Islet precursor cell (in vitro differentiated cells): ENCODE measurements around the gene MALRD1.
A peak's percentile ranks its signal among the peaks of the same experiment; 100 is the strongest.

Experiments used
- DNase-seq: peaks from one replicate; pipeline ENCODE4 v3.0.0-alpha.2; 2018

The MALRD1 gene

DNA sequence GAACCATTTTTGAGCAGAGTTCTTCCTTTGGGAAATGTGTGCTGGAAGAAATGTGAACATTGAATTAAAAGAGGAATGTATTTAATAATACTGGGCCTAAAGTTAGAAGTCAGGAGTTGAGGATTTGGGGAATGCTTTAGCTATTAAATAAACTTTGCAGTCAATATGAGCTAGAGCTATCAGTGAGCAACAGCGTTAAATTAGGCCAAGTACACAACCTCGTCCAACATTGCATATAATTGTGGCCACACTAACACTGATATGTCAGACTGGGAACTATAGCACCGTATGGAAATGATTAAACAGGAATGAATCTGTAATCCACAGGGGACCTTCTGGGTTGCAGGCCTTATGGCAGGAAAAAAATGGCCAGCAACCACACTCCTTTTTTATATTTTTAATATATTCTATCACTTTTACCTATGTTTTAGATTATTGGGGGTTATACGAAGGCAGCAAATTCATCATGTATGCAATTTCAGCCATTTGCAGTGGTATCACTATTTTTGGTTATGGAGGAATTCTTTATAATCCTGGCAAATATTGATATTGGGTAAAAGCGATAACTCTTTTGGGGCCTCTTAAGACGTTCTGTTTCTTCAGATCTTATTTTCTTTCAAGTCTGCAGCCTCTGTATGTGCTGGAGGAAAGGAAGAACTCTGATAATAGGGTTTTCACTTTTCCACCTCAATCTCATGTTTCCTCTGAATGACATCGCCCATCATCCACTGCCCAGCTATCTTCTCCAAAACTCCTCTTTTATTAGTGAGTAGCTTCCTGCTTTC, 531.4 kb downstream of the MALRD1 start:
- no peak for DNase-seq

GRCh38 chr10:19580691-19581090, 532.1 kb downstream of the MALRD1 start:
- DNase-seq, result no peak

DNA sequence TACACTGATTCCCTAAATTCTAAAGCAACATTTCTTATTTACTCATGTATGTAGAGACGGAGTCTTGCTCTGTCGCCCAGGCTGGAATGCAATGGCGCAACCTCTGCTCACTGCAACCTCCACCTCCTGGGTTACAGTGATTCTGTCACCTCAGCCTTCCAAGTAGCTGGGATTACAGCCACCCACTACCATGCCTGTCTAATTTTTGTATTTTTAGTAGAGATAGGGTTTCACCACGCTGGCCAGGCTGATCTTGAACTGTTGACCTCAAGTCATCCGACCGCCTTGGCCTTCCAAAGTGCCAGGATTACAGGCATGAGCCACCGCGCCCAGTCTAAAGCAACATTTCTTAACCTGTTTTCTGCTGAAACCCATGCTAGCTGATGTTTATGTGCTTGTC, 540.0 kb downstream of the MALRD1 start:
- DNase-seq, result no peak

DNA sequence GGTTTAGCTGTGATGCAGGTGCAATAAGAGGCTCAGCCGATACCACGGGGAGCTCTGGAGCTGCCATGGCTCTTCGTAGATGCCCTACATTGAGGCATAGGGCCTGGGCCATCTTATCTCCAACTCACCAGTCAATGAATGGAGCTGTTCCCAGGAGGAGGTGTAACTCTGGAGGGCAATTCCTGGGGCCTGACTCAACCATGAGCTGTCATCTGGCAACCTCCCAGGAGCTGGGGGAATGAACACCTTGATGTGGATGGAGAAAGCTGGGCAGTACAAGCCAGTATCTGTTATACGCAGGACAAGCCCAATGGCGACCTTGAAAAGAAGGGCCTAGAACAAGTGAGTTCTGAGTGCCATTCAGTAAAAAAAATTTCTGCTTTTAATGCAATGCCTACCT, 543.7 kb downstream of the MALRD1 start:
- DNase-seq, result peak; percentile 80

DNA sequence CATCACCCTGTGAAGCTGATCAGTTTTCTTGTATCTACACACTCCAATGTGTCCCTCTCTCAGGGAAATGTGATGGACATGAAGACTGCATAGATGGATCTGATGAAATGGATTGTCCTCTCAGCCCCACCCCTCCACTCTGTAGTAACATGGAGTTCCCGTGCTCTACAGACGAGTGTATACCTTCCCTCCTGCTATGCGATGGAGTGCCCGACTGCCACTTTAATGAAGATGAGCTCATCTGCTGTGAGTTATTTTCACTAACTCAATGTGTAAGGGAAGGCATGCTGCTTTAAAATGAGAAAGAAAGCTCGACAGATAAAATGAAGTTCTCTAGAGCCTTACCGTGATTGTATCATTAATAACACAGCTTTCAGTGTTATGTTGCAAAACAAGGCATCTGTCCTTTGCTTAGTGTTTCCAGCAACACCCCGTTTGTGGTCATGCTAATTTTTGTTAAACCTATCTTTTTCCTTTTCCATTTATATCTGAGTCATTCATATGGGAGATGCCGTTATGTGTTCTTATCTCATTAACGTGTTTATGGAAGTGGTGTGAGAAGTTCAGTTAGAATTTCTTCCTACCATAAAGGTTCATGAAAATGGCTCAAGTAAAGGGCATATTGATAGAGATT, 546.7 kb downstream of the MALRD1 start:
- DNase-seq, result no peak

- no peak for DNase-seq
Observed at GRCh38 chr10:19605806-19606205, 557.2 kb downstream of the MALRD1 start.

DNA sequence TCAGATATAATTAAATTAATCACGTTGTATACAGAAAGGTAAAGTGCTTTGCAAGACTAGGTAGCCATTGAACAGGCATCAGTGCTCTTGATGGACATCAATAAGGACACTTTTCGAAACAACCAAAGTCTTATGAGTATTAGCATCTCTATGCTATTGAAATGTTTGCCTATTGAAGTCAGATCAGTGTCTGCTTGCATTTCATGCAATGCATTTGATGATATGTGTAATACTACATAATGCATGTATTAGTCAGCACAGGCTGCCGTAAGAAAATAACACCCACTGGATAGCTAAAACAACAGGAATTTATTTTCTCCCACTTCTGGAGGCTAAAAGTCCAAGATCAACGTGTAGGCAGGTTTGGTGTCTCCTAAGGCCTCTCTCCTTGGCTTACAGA, 558.4 kb downstream of the MALRD1 start:
- no peak for DNase-seq

- DNase-seq, result no peak
Observed at GRCh38 chr10:19611775-19612174, 563.2 kb downstream of the MALRD1 start.

DNA sequence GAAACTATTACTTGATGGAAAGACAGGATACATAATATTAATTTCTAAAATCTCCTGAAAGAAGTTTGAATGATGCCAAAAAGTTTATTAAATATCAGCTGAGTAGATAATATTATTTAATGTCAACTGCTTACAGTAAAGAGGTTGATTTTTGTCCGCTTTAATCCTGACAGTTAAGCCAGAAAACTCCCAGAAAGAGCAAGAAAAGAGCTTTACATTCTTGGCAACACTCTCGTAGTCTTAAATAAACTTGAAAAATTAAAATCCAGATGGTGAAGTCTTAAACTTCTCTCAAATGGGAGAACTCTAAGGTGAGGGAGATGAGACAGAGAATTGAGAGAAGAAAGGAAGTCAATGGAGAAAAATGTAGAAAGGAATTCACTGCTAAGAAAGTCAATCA, 568.4 kb downstream of the MALRD1 start:
- DNase-seq, result no peak

DNA sequence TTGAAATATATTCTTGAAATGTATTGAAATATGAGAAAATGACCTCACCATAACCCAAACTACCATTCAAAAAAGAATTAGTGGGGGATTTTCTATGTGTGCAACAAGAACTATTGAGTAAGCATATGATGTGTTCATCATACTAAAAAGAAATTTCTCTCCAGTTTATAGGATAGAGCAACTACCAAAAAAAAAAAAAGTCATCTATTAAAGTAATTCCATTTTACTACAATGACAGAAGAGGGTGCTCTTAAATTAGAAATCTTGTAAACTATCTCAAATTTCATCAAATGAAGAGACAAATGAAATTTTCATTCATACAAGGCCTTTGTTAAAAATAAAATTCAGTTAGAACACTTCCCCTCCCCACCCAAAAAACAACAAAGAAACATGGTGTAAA, 572.2 kb downstream of the MALRD1 start:
- DNase-seq, result no peak

DNA sequence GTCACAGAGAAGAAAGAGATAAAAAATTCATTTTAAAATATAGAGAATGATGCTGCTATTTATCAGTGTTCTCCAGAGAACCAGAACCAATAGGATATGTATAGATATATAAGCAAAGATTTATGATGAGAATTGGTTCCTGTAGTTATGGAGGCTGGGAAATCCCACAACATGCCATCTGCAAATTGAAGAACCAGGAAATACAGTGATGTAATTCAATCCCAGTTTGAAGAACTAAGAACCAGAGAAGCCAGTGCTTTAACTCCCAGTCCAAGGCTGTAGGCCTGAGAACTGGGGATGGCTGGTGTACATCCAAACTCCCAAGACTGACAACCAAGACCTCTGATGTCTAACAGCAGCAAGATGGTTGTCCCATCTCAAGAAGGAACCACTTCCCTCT, 574.7 kb downstream of the MALRD1 start:
- DNase-seq, result no peak

GRCh38 chr10:19626156-19626555, 577.6 kb downstream of the MALRD1 start:
- no peak for DNase-seq

- no peak for DNase-seq
Observed at GRCh38 chr10:19628767-19629560, 580.4 kb downstream of the MALRD1 start.

DNA sequence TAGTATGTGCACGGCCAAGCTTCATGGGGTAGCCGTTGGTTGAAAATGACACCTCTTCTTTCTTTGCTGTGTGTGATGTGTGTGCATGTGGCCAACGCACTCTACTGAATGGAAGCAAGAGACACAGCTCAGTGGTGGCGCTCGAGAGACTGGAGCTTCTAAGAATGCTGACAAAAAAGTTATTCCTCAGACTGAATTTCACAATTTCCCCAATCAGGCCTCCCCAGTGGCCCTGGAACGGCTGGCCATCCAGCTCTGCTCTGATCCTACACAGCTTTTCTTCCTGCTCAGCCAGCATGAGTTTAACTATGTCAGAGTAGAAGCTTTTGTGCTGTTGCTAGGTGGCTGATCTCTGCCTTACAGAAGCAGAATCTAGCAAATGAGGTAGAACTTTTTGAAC, 581.0 kb downstream of the MALRD1 start:
- DNase-seq, result peak; percentile 54

DNA sequence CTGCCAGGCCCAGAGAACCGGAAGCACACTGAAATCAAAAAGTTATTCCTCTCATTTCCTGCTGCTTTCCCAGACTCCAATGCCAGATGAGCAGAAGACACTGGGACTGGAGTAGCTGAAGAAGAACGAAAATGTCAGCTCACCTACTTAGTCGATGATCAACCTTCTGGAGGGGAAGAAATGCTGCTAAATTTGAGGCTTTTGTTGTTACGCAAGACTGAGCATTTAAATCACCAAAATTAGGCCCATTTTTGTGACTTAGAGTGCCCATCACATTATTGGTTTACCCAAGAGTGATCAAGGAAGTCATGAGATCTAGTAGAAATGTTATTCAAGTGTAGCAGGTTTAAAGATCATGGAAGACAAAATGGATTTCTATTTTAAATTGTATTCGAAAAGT, 585.6 kb downstream of the MALRD1 start:
- DNase-seq, result no peak

DNA sequence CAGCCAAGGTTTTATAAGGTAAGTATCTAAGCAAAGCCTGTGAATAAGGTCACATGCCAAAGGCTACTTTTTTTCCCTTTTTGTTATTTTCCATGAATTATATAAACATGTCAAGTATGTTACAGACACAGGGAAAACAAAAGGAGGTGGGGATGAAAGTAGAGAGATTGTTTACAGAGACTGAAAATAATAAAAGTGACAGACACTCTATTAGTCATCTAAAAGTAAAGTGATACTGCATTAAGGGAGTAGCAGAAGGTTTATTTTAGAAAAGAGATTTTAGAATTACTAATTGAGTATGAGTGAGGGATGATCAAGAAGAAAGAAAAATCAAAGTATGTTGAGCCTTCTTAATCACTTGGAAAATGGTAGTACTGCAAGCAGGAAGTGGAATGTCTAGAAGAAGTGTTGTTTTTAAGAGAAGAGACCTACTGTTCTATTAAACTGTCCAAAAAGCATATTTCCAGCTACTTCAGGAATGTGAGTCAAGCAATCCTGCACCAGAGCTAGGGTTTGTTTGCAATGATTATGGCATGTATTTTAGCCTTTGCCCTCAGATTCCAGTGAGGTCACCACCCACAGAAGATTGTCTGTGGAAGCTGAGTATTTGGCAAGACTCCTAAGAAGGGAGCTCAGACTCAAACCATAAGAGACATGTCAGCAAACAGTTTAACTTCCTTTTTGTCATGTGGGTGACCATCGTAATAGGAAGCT, 589.7 kb downstream of the MALRD1 start:
- peak; percentile 62 for DNase-seq

GRCh38 chr10:19638896-19639233, 590.3 kb downstream of the MALRD1 start:
- no peak for DNase-seq

- DNase-seq, result no peak
Observed at GRCh38 chr10:19640566-19641263, 592.1 kb downstream of the MALRD1 start.

DNA sequence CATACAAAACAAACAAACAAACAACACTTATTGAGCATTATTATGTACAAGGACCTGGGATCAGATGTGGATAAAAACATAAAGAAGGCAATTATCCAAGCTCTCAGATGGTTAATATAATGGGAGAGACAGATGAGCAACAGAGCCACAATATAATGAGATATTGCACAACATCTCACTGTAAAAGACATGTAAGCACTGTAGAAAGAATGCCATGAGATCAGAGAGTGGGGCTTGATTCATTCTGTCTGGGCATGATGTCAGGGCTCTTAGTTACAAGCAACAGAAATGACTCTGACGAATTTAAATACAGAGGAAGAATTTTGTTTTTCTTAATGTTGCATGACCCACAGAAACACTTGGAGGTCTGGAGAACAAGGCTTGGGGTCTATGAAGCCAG, 602.9 kb downstream of the MALRD1 start:
- DNase-seq, result no peak

- DNase-seq, result no peak
Observed at GRCh38 chr10:19652750-19653149, 604.1 kb downstream of the MALRD1 start.

- DNase-seq, result no peak
Observed at GRCh38 chr10:19653931-19654330, 605.3 kb downstream of the MALRD1 start.

GRCh38 chr10:19654576-19654975, 606.0 kb downstream of the MALRD1 start:
- no peak for DNase-seq
